AML-193 (cell line): ENCODE data around the gene SRP19.
A peak's percentile ranks its signal among the peaks of the same experiment; 100 is the strongest.
"Not testable (repeated sequence)": the region's sequence is repeated elsewhere in the genome, so short reads cannot be mapped to it uniquely, and the experiment has no call there.

ENCODE experiments used
- DNase-seq, 2 experiments: peaks; one replicate each; lab custom pipeline; 2025; lab: John Stamatoyannopoulos, UW

Gene SRP19

GRCh38 chr5:112860929-112861637 is at the start of gene SRP19:
Gene SRP19 (plus strand): TSS chr5:112861287. CDS start chr5:112861377, 90 bp downstream.
- peak; percentile 92 to 94 for DNase-seq

DNA sequence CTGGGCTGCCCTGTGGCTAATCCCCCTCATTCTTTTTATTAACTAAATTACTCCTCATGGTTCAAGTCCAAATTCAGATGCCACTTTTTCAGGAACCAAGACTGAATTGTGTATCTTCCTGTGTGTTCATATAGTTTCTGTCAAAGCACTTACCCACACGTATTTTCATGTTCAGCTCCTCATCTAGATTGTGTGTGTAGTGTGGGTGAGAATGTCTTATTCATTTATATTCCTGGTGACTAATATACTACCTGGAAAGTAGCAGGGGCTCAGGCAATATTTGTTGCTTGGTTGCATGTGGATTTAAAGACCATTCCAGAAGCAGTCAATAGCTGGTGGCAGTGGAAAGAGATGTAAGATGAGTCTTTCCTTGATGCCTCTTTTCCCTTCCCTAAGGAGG is 48.5 kb upstream of the SRP19 start:
- DNase-seq: no peak

DNA sequence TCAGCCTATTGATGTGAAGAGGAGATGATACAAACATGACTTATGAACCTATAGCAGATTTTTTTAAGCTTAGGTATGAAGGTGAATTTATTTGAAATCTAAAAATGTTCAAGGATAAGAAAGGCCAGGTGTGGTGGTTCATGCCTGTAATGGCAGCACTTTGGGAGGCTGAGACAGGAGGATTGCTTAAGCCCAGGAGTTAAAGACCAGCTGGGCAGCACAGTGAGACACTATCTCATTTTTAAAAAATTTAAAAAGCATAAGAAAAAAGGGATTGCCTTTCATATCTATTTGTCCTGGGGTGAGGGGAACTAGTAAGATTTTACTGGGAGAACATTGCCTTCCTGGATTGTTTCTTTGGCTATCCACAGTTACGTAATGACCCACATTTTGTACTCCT is 40.8 kb upstream of the SRP19 start:
- DNase-seq: no peak

DNA sequence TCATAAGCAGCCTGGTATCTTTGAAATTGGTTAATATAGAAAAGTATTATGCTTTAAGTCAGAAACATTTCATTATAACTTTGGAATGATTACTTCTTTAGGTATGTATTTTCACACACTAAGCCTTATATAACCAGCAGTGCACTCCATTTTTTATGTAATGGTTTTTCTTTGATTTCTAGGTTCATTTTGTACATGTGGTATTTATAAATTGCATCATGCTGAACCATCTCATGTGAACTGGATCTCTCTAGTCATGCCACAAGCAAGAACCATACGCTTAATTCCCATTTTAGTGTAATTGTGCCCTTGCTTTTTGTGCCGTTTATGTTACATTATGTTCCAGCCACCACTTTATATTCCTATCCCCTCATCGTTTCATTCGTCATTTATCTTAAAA is 38.6 kb upstream of the SRP19 start:
- no peak for DNase-seq

DNA sequence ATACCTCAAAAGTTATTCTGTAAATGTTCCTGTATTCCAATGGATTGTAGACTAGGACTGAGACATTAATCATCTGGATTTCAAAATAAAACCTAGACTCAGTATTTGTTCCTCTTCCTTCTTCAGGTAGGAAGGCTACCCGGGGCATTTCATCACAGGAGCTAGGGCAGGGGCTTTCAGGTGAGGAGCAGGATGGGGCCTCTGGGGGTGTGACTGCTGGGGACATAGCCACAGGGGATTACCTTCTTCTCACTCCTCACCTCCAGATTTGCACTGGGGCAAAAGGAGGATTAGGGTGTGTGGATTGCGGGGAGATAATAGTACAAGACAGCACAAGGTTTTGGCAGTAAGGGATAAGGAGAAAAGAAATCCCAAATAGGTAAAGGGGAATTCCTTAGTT is 37.9 kb upstream of the SRP19 start:
- no peak for DNase-seq

DNA sequence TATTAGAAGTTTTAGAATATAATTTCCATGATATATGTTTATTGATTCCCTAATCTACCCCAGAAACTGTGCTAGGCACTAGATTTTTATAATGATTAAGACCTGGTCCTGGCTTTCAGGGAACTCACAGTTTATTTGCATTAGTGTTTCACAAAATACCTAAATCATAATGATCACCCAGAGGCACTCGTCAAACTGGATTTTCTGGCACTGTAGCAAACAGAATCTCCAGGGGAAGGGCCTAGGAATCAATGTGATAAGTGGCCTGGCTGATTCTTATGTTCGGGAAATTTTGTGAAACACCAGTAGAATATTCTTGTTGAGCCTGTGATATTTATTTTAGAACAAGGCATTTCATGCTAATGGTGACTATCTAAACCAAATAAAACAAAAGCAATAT is 37.4 kb upstream of the SRP19 start:
- DNase-seq: no peak

DNA sequence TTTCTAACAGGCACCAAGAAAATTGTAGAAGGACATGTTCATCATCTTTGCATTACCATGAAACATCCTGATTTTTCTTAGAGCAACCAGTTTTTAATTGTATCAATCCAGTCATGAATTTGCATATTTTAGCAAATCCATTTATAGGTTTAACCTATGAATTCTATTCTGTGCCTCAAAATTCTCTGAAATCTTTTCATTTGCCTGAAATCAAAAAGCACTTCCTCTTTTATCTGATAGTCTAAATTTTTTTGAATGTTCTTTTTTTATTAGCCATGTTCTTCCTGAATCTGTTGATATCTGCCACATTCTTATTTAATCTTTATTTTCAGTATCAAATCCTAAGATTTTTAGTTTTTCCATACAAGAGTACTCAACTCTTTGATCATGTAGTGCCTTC is 36.9 kb upstream of the SRP19 start:
- no peak for DNase-seq

DNA sequence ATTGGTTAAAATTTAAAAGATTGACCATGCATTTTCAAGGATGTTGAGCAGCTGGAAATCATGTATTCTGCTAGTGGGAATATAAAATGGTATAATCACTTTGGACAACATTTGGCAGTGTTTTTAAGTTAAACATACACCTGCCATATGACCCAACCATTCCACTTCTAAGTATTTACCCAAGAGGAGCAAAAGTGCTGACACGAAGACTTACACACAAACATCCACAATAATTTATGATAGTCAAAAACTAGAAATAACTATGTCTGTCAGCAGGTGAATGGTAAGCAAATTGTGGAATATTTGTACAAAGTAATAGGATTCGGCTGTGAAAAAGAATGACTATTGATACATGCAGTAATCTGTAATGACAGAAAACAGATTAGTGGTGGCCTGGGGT is 30.7 kb upstream of the SRP19 start:
- no peak for DNase-seq

DNA sequence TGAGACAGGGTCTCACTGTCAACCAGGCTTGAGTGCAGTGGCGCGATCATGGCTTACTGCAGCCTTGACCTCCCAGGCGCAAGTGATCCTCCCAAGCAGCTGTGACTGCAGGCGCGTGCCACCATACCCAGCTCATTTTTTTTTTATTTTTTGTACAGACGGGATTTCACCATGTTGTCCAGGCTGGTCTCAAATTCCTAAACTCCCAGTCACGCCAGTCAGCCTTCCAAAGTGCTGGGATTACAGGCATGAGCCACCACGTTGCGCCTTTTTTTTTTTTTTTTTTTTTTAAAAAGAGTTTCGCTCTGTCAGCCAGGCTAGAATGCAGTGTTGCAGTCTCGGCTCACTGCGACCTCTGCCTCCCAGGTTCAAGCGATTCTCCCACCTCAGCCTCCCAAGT is 27.1 kb upstream of the SRP19 start:
- no peak for DNase-seq

GRCh38 chr5:112844489-112844888 is 16.6 kb upstream of the SRP19 start:
- no peak for DNase-seq

- no peak for DNase-seq
These were observed 14.5 kb upstream of the SRP19 start for GRCh38 chr5:112846556-112846955.

DNA sequence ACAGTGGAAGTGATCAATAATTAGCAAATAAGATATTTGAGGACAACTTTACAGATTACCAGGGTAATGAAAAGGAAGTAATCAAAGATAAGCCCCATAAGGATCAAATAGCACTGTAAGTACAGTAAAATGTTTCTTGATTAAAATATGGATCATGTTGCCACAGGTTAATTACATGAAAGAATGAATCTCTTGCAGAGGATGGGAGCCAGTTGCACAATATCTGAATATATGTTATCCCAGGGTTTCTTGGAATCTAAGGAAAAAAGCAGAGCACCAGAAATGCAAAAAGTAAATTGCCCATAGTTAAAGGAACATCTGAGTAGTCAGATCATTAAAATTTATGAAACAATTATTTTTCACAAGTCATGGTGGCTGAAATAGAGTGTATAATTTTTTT is 13.8 kb upstream of the SRP19 start:
- no peak for DNase-seq

- DNase-seq: peak; percentile 69 to 79
These were observed 12.8 kb upstream of the SRP19 start for GRCh38 chr5:112848116-112848811.

DNA sequence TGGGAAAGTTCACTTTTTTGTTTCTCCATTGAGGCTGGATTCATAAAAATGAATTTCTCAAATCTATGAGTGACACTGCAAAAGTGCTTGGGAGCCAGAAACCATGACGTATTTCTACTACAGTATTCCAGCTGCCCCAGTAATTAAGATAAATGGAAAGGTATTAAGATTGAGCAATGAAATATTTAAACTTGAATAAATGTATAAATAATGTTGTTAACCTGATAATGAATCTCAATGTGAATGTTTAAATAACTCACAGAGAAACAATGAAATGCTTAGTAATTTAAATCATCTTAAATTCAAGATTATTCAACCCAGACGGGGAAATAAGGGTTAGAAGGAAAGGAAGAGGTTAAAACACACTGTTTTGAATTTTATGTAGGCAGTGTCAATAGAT is 11.2 kb upstream of the SRP19 start:
- DNase-seq: no peak

DNA sequence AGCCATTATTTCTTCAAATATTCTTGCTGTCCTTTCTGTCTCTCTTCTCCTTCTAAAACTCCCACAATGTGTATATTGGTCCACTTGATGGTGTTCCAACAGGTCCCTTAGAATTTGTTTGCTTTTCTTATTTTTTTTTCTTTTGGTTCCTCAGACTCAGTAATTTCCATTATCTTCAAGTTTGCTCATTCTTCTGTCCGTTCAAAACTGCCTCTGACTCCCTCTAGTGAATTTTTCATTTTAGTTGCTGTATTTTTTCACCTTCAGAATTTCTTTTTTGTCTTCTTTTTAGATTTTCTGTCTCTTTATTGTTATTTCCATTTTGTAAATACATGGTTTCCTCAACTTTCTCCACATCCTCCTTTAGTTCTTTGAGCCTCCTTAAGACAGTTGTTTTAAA is 6.4 kb upstream of the SRP19 start:
- DNase-seq: no peak

- DNase-seq: no peak
These were observed 3.2 kb upstream of the SRP19 start for GRCh38 chr5:112857866-112858265.

- not testable (repeated sequence) for DNase-seq
These were observed 537 bp upstream of the SRP19 start for GRCh38 chr5:112860571-112860928.

- DNase-seq: no peak
These were observed 525 bp downstream of the SRP19 start for GRCh38 chr5:112861638-112861985.

GRCh38 chr5:112862085-112862484 is 998 bp downstream of the SRP19 start:
- DNase-seq: no peak

DNA sequence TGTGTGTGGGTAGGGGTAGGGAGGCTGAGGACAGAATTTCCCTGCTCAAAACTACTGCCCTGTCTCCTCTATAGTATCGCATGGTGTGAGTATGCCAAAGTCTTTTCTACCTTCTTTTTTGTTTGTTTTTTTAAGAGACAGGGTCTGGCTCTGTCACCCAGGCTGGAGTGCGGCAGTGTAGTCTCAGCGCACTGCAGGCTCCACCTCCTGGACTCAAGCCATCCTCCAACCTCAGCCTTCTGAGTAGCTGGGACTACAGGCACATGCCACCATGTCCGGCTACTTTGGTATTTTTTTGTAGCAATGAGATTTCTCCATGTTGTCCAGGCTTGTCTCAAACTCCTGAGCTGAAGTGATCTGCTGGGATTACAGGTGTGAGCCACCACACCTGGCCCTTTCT is 2.5 kb downstream of the SRP19 start:
- no peak for DNase-seq

DNA sequence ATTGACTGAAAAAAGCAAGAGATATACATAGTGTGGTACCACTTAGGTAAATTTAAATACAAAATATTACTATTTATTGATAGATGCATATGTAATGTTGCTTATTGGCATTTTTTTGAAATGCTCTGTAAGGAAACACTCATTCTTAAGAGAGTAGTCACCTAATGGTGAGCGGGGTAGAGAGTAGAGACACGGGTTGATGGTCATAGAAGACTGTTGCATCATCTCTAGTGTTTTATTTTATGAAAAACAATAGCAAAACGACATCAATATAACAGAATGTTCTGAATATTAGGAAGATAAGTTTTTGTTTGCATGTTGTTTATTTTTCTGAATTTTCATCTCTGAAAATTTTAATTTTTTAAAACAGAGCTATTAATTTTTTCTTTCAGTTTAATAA is 4.0 kb downstream of the SRP19 start:
- no peak for DNase-seq

DNA sequence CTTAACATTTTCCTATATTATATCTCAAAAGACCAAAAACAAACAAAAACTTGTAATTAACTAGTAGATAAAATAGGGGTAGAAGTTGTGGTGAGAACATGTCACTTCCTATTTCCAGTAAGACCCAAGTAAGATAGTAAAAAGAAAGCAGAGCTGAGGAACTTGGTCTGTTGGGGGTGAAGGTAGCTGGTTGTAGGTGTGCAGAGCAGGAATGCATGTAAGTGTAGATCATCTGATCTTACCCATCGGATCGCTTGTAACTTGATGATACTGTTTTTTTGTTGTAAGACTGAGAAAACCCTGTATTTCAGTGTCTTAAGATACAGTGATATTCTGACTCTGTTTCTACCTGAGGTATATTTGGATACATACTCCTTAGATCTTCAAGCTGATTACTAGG is 5.7 kb downstream of the SRP19 start:
- DNase-seq: peak in 1 of 2 experiments; percentile 4

GRCh38 chr5:112867411-112867810 is 6.3 kb downstream of the SRP19 start:
- DNase-seq: no peak

DNA sequence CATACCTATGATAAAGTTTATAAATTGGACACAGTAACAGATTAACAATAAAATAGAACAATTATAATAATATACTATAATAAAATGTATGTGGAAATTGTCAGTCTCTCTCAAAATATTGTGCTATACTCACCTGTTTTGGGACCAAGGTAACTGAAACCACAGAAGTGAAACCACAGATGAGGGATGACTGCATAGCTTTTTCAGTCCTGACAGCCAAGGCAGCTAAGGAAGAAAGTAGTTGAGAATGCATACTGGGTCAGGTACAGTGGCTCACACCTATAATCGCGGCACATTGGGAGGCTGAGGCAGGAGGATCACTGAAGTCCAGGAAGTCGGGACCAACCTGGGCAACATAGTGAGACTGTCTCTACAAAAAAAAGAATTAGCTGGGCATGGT is 8.9 kb downstream of the SRP19 start:
- DNase-seq: no peak
